Liver (tissue), 9 donors: ENCODE measurements around the gene GCN1. TPM values are rescaled to one million over a fixed set of nuclear protein-coding genes. Genes with fewer than 3 reads are reported as not detected.

ENCODE experiments used
- DNase-seq: peaks from one replicate; pipeline ENCODE4 v3.0.0-alpha.2; 2017; ENCODE audit warnings: low spot score
- H3K27ac ChIP-seq, 2 donors: one replicate each; pipeline ENCODE4 v1.7.0; 2013; ENCODE audit warnings: inconsistent platforms in 2 of 2, low read length in 2 of 2, control low read depth in 1 of 2, low read depth in 1 of 2, mild to moderate bottlenecking in 1 of 2
- H3K27me3 ChIP-seq, 4 donors: one replicate each; pipeline versions ENCODE4 v1.6.1 to v1.7.0; 2013; ENCODE audit warnings: low read length in 3 of 4, inconsistent platforms in 1 of 4, mild to moderate bottlenecking in 1 of 4, moderate library complexity in 1 of 4; ENCODE audit not compliant: control insufficient read depth in 4 of 4, insufficient read depth in 4 of 4
- H3K36me3 ChIP-seq, 4 donors: one replicate each; pipeline versions ENCODE4 v1.6.1 to v1.7.0; 2013; ENCODE audit warnings: low read length in 3 of 4, mild to moderate bottlenecking in 3 of 4, low read depth in 1 of 4, moderate library complexity in 1 of 4; ENCODE audit not compliant: control insufficient read depth in 4 of 4, insufficient read depth in 3 of 4
- H3K4me1 ChIP-seq, 4 donors: one replicate each; pipeline versions ENCODE4 v1.6.1 to v1.7.0; 2013; ENCODE audit warnings: low read length in 3 of 4, mild to moderate bottlenecking in 3 of 4, moderate library complexity in 1 of 4; ENCODE audit not compliant: control insufficient read depth in 4 of 4, insufficient read depth in 4 of 4
- H3K4me3 ChIP-seq, 3 donors: one replicate each; pipeline versions ENCODE4 v1.6.1 to v1.7.0; 2013; ENCODE audit warnings: low read length in 3 of 3, control low read depth in 1 of 3, low read depth in 1 of 3, mild to moderate bottlenecking in 1 of 3
- H3K9ac ChIP-seq, 2 donors: one replicate each; pipeline ENCODE4 v1.7.0; 2013; ENCODE audit warnings: low read length in 2 of 2, mild to moderate bottlenecking in 2 of 2, moderate library complexity in 2 of 2, control low read depth in 1 of 2, low read depth in 1 of 2
- H3K9me3 ChIP-seq, 4 donors: one replicate each; pipeline versions ENCODE4 v1.6.1 to v1.7.0; 2013; ENCODE audit warnings: low read length in 3 of 4; ENCODE audit not compliant: control insufficient read depth in 4 of 4
- EGR1 ChIP-seq, 2 donors: IDR thresholded peaks; 2 replicates each; pipeline ENCODE4 v1.6.1; 2016 to 2018; ENCODE audit warnings: antibody characterized with exemption in 2 of 2, low read depth in 2 of 2
- FOXA1 ChIP-seq: IDR thresholded peaks from 2 replicates; pipeline ENCODE4 v1.6.1; 2016; ENCODE audit warnings: antibody characterized with exemption
- FOXA2 ChIP-seq: IDR thresholded peaks from 2 replicates; pipeline ENCODE4 v1.6.1; 2016; ENCODE audit warnings: antibody characterized with exemption
- GABPA ChIP-seq, 2 donors: IDR thresholded peaks in 1 of 2; conservative IDR thresholded peaks in 1 of 2; 2 replicates each; pipeline ENCODE4 v1.6.1; 2016; ENCODE audit warnings: antibody characterized with exemption in 2 of 2, mild to moderate bottlenecking in 1 of 2, moderate library complexity in 1 of 2
- HNF4A ChIP-seq, 2 donors: conservative IDR thresholded peaks; 2 replicates each; pipeline ENCODE4 v1.6.1; 2016; ENCODE audit warnings: antibody characterized with exemption in 2 of 2, mild to moderate bottlenecking in 2 of 2
- HNF4G ChIP-seq: IDR thresholded peaks from 2 replicates; pipeline ENCODE4 v1.6.1; 2016; ENCODE audit warnings: antibody characterized with exemption
- JUND ChIP-seq, 2 donors: IDR thresholded peaks; 2 replicates each; pipeline ENCODE4 v1.6.1; 2016; ENCODE audit warnings: antibody characterized with exemption in 2 of 2
- NR2F2 ChIP-seq: IDR thresholded peaks from 2 replicates; pipeline ENCODE4 v1.6.1; 2016; ENCODE audit warnings: antibody characterized with exemption
- RAD21 ChIP-seq, 2 donors: IDR thresholded peaks; 2 replicates each; pipeline ENCODE4 v1.6.1; 2016; ENCODE audit warnings: antibody characterized with exemption in 2 of 2, mild to moderate bottlenecking in 2 of 2
- RXRA ChIP-seq, 2 donors: IDR thresholded peaks; 2 replicates each; pipeline ENCODE4 v1.6.1; 2017 to 2018; ENCODE audit warnings: antibody characterized with exemption in 2 of 2, mild to moderate bottlenecking in 1 of 2
- SP1 ChIP-seq: IDR thresholded peaks from 2 replicates; pipeline ENCODE4 v1.6.1; 2018; ENCODE audit warnings: antibody characterized with exemption, mild to moderate bottlenecking
- TAF1 ChIP-seq: conservative IDR thresholded peaks from 2 replicates; pipeline ENCODE4 v1.6.1; 2016; ENCODE audit warnings: antibody characterized with exemption, mild to moderate bottlenecking
- YY1 ChIP-seq: IDR thresholded peaks from 2 replicates; pipeline ENCODE4 v1.6.1; 2016; ENCODE audit warnings: antibody characterized with exemption, mild to moderate bottlenecking
- ZBTB33 ChIP-seq: IDR thresholded peaks from 2 replicates; pipeline ENCODE4 v1.6.1; 2016; ENCODE audit warnings: antibody characterized with exemption
- WGBS: extraction: QIAGEN DNeasy Blood & Tissue Kit; methylation state at CpG from one replicate; pipeline ENCODE4 v1.1.7; 2013; 5-methylcytosine and 5-hydroxymethylcytosine counted together
- polyA plus RNA-seq, 2 donors: library from polyadenylated mRNA; stranded (reverse) in 1 of 2; unstranded in 1 of 2; fragments of 200-250 nt in 1 of 2; fragments of >200 nt in 1 of 2; fragmentation: Nextera tagmentation in 1 of 2; extraction: Ambion mirVana in 1 of 2; gene quantifications; one replicate each; pipeline versions ENCODE4 v1.2.1 to v1.2.3, GENCODE V29; 2013 to 2015
- total RNA-seq, 2 donors: library from RNA; depleted of rRNA; stranded (reverse); fragments of >200 nt; gene quantifications; one replicate each; pipeline ENCODE4 v1.2.3, GENCODE V29; 2014
- TF ChIP-seq, protein P1 (sequence below): IDR thresholded peaks from 2 replicates; pipeline ENCODE4 v1.6.1; 2016; ENCODE audit warnings: antibody characterized with exemption
- TF ChIP-seq, protein P2 (sequence below): fragments of 150-350 bp; IDR thresholded peaks from 2 replicates; pipeline ENCODE4 v1.5.1; 2017; ENCODE audit warnings: improper control_type of control experiment, low read depth, low read length; ENCODE audit not compliant: missing input control
- donor health status: healthy.
- donor health status: healthy.
- donor health status: healthy.
- donor health status: healthy.
- donor health status: healthy.

GCN1 gene
- total and polyA plus RNA-seq, 4 donors: 7.3 to 78.6 (median 25.8) TPM

GRCh38 chr12:120136093-120136770 is 58.3 kb downstream of the GCN1 start:
- H3K9ac ChIP-seq: no peak overlapping the region
- WGBS: 89% methylated on average over 11 of the region's 11 CpGs
- TF ChIP-seq YY1 (no peak), FOXA1 (no peak), JUND (IDR thresholded peaks at IDR 0.05) (no peak), GABPA (IDR thresholded peaks at IDR 0.05 in 1 of 2, conservative IDR thresholded peaks at IDR 0.05 in 1 of 2) (no peak), EGR1 (IDR thresholded peaks at IDR 0.05; ENCODE audit: low read depth in 2 of 2) (no peak), HNF4A (conservative IDR thresholded peaks at IDR 0.05) (no peak), FOXA2 (no peak), TAF1 (no peak), SP1 (no peak), ZBTB33 (no peak), RXRA (IDR thresholded peaks at IDR 0.05) (no peak)
- TF ChIP-seq, protein P1, sequence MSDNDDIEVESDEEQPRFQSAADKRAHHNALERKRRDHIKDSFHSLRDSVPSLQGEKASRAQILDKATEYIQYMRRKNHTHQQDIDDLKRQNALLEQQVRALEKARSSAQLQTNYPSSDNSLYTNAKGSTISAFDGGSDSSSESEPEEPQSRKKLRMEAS: no peak
- TF ChIP-seq, protein P2, sequence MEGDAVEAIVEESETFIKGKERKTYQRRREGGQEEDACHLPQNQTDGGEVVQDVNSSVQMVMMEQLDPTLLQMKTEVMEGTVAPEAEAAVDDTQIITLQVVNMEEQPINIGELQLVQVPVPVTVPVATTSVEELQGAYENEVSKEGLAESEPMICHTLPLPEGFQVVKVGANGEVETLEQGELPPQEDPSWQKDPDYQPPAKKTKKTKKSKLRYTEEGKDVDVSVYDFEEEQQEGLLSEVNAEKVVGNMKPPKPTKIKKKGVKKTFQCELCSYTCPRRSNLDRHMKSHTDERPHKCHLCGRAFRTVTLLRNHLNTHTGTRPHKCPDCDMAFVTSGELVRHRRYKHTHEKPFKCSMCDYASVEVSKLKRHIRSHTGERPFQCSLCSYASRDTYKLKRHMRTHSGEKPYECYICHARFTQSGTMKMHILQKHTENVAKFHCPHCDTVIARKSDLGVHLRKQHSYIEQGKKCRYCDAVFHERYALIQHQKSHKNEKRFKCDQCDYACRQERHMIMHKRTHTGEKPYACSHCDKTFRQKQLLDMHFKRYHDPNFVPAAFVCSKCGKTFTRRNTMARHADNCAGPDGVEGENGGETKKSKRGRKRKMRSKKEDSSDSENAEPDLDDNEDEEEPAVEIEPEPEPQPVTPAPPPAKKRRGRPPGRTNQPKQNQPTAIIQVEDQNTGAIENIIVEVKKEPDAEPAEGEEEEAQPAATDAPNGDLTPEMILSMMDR: no peak
- DNase-seq: no peak
- H3K9me3 ChIP-seq: no peaks in the 10 kb centered on the region
- H3K36me3 ChIP-seq: peaks cover 37 to 94% (median 81%) of the 10 kb centered on the region in 4 donors
- no peak overlapping the region for H3K4me3 ChIP-seq
- no peak overlapping the region for H3K27ac ChIP-seq
- no peaks in the 10 kb centered on the region for H3K27me3 ChIP-seq
- no peaks in the 10 kb centered on the region for H3K4me1 ChIP-seq

DNA sequence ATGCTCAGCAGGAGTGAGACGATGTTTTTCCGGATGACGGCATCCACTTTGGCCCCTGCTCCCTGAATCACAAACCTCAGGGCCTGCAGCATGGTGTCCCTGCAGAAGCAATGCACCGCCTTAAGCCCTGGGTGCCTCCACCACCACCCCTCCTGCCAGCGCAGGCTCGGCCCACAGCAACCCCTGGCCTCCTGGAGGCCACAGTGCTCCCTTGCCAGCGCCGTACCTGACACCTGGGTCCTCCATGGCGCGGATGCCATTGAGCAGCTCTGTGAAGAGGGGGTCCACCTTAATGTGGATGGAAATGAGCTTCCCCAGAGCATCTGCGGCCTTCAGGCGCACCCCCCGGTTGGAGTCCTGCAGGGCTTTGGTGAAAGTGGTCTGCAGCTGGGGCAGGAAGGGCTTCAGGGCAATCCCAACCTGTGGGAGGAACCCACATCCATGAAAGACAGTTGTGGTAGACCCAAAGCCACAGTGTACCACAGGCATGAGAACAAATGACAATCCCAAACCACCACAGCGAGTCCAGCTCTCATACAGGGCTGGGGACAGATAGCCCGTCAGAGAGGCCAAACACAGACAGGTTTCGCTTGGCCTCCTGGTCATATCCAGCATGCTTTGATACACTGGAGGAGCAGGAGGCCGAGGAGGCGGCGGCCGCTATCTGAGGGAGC is 60.1 kb downstream of the GCN1 start:
- Histone ChIP-seq H3K9ac (no peak overlapping the region), H3K27me3 (no peaks in the 10 kb centered on the region), H3K4me3 (no peak overlapping the region), H3K9me3 (no peaks in the 10 kb centered on the region), H3K36me3 (peaks cover 43 to 94% (median 81%) of the 10 kb centered on the region in 4 donors), H3K4me1 (no peaks in the 10 kb centered on the region), H3K27ac (no peak overlapping the region)
- no peak for DNase-seq
- WGBS: 98% methylated on average over 20 of the region's 20 CpGs
- no peak for TF ChIP-seq RXRA (IDR thresholded peaks at IDR 0.05)
- TF ChIP-seq, protein P1: no peak
- TF ChIP-seq HNF4G: no peak
- TF ChIP-seq RAD21 (IDR thresholded peaks at IDR 0.05): no peak
- TF ChIP-seq TAF1: no peak
- TF ChIP-seq NR2F2: no peak
- TF ChIP-seq, protein P2: no peak
- no peak for TF ChIP-seq JUND (IDR thresholded peaks at IDR 0.05)
- TF ChIP-seq FOXA1: no peak
- TF ChIP-seq FOXA2: no peak
- no peak for TF ChIP-seq HNF4A (conservative IDR thresholded peaks at IDR 0.05)
- TF ChIP-seq YY1: no peak
- no peak for TF ChIP-seq ZBTB33
